Upper lobe of left lung (tissue), 4 donors: ENCODE measurements around the gene KCNH8.

Experiments used
- CTCF ChIP-seq, 6 experiments: fragments of 450-650 bp in 4 of 6; fragments of 200-600 bp in 2 of 6; sonication (generic) in 2 of 6; IDR thresholded peaks; one replicate each; pipeline ENCODE4 v1.5.1; 2016 to 2019; ENCODE audit warnings: antibody characterized with exemption in 6 of 6
- POLR2A ChIP-seq, 4 donors: fragments of 450-650 bp; IDR thresholded peaks; one replicate each; pipeline ENCODE4 v1.5.1; 2016 to 2017; ENCODE audit warnings: antibody characterized with exemption in 4 of 4, mild to moderate bottlenecking in 2 of 4
- POLR2AphosphoS5 ChIP-seq, 2 donors: sonication (generic); formaldehyde crosslinking; IDR thresholded peaks; one replicate each; pipeline ENCODE4 v1.5.1; 2017; ENCODE audit warnings: antibody characterized with exemption in 2 of 2

GRCh38 chr3:19331931-19332330, 183.6 kb downstream of the KCNH8 start:
- TF ChIP-seq CTCF (IDR thresholded peaks at IDR 0.05) (no peak), POLR2AphosphoS5 (IDR thresholded peaks at IDR 0.05) (no peak), POLR2A (IDR thresholded peaks at IDR 0.05) (no peak)
